DOHH2 (cell line): ENCODE results near the gene TMEM156.

Experiments
- CTCF ChIP-seq: fragments of 200-600 bp; sonication (generic); IDR thresholded peaks from one replicate; pipeline ENCODE4 v1.5.1; 2014; ENCODE audit warnings: antibody characterized with exemption, mild to moderate bottlenecking, low read depth, low read length; ENCODE audit not compliant: poor library complexity, severe bottlenecking
- EZH2phosphoT487 ChIP-seq: fragments of 200-600 bp; sonication (generic); IDR thresholded peaks from 2 replicates; pipeline ENCODE4 v1.6.1; 2017; ENCODE audit warnings: borderline replicate concordance, mild to moderate bottlenecking, antibody characterized with exemption, low read length, moderate library complexity, mixed read lengths

DNA sequence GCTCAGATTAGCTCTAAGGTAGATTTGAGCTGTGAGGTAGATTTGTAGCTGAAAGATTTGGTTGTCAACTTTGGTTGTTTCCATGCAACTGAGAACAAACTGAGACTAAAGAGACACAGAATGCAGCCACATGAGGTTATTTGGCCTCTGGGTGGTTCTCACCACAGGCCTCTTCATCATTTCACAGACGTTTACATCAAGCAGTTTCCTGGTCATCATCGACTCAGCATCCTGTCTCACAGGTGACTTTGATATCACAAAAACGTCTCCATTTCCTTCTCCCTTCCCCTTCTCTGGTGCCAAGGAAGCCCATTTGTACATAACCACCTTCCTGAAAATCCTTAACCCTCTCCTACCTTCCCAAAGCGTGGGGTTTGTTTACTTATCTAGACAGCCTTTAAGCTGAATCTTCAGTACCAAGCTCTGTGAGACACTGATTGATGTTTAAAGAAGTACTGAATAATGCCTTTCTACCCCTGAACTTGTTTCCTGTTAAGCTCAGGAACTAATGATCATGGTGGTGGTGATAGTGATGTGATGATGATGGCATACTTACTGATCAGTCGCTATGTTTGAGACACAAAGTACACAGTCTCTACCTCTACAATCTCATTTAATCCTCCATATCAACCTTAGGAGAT is 82.7 kb downstream of the TMEM156 start:
- no peak for TF ChIP-seq CTCF
- no peak for TF ChIP-seq EZH2phosphoT487
